NCI-H1436 treated with DMSO at 0.1 percent for 48 hours (cell line): ENCODE measurements around the gene TNFSF4.
"Not testable (repeated sequence)": the region's sequence is repeated elsewhere in the genome, so short reads cannot be mapped to it uniquely, and the experiment has no call there.

Experiments
- DNase-seq: peaks from one replicate; lab custom pipeline; 2025; lab: John Stamatoyannopoulos, UW

The TNFSF4 gene, protein sequence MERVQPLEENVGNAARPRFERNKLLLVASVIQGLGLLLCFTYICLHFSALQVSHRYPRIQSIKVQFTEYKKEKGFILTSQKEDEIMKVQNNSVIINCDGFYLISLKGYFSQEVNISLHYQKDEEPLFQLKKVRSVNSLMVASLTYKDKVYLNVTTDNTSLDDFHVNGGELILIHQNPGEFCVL

DNA sequence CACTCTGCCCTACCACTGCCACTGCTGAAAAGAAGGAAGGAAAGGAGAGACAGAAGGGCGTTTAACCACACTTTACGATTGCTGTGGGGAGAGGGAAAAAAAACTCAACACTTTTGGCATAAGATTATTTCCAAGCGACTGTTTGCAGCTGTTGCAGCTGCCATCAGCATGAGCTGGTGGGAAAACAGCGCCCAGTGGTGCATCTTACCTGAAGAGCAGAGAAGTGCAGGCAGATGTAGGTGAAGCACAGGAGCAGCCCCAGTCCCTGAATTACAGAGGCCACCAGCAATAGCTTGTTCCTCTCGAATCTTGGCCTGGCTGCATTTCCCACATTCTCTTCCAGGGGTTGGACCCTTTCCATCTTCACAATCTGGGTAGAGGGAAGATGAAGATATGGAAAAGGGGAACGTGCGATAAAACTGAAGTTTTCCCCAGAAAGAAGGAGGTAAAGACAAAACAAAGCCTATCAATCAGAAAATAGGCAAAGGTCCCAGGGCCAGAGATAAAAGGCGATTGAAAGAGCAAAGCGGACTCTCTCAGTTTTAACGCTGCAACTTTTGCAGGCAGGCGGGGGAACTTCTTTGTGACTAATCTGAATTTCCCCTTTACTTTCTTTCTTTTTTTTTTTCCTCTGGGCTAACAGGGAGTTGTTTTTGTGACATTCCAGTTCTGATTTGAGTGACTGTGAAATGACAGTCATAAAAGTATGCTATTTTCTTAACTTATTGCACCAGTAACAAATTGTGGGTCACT lies at the start of gene TNFSF4:
Gene TNFSF4 (minus strand): TSS at position 516 of the 753 bp plus-strand sequence. CDS start 155 bp downstream, at position 361.
- DNase-seq: no peak

- DNase-seq: no peak
Observed at GRCh38 chr1:173255214-173255813, 48.2 kb upstream of the TNFSF4 start.

DNA sequence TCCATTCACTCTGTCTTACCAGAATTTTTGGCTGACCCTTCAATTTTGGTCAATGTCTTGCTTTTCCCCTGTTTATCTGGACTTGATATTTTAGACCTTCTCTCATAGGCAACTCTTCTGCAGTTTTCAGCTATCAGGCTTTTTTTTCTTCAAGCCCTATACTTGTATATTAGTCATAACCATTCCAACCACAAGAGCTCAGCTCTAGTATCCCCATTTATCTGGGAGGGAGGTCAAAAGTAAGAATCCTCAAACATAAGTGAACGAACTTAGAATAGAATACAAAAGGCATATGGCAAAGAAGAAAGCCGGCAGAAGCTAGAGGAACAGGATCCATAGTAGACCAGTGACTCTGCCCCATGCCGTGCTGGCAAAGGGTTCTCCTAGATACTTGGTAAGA lies 45.9 kb upstream of the TNFSF4 start:
- no peak for DNase-seq

GRCh38 chr1:173249349-173249748 lies 42.2 kb upstream of the TNFSF4 start:
- DNase-seq: no peak

GRCh38 chr1:173248247-173248940 lies 41.3 kb upstream of the TNFSF4 start:
- no peak for DNase-seq

- DNase-seq: no peak
Observed at GRCh38 chr1:173245892-173246291, 38.8 kb upstream of the TNFSF4 start.

DNA sequence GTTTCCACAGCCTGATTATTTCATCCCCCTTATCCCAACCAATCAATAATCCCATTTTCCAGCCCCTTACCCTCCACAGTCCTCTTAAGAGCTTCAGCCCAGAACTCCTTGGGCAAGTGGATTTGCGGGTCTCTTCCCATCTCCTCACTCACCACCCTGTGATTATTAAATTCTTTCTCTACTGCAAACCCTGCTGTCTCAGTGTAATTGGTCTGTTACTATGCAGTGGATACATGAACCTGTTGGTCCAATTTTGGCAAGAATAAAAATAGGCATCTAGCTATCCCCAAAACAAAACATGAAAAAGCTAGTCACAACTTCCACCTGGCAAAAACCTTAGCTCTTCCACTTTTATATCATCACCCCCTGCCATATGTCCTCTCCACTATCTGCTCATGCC lies 36.2 kb upstream of the TNFSF4 start:
- DNase-seq: no peak

- no peak for DNase-seq
Observed at GRCh38 chr1:173241528-173242347, 34.6 kb upstream of the TNFSF4 start.

DNA sequence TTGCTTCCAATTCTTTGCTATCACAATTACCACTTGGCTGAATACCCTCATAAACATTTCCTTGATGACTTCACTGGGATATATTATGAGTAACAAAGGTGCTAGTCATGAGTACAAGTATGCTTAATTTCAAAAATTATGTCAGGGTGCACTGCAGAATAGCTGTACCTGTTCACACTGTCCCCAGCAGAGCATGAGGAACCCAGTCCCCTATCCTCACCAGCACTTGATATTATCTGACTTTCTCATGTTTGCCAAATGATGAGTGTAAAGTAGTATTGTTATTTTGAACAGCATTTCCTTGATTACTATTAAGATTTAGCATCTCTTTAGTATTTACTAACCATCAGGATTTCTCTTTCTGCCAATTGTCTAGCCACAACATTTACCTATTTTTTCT lies 33.5 kb upstream of the TNFSF4 start:
- no peak for DNase-seq

DNA sequence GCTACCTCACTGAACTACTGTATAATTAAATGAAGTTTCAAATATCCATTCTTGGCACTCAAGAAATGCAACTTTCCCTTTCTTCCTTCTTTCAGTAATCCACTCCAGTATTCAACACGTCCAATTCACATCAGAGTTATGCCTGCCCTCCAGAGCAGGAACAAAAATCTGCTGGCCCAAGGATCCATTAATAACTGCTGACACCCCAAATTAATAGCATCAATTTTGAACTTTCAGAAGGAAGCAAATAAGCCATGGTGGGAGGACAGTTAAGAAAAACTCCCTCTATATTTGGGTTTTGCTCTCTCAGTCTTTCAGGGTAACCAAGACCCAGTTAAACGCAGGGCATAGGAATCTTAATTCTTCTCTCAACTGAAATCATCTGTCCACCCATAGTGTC lies 31.9 kb upstream of the TNFSF4 start:
- DNase-seq: no peak

DNA sequence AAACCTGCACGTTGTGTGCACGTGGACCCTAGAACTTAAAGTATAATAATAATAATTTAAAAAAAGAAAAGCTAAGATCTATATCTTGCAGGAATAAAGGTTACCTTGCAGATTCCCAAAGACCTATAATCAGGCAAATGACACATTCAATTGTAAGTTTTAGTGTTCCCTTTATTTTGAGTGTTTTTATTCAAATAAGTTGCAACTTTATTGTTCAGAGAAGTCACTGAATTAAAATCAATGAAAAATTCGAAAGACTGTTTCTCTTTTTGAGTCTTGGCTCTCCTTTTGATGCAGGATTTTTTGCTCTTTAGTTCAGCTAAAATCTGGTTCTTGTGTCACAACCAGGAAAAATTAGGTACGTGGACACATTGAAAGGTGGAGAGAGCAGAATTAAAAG lies 27.8 kb upstream of the TNFSF4 start:
- DNase-seq: no peak

DNA sequence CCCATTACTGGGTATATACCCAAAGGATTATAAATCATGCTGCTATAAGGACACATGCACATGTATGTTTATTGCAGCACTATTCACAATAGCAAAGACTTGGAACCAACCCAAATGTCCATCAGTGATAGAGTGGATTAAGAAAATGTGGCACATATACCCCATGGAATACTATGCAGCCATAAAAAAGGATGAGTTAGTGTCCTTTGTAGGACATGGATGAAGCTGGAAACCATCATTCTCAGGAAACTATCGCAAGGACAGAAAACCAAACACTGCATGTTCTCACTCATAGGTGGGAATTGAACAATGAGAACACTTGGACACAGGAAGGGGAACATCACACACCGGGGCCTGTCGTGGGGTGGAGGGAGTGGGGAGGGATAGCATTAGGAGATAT lies 27.3 kb upstream of the TNFSF4 start:
- not testable (repeated sequence) for DNase-seq

DNA sequence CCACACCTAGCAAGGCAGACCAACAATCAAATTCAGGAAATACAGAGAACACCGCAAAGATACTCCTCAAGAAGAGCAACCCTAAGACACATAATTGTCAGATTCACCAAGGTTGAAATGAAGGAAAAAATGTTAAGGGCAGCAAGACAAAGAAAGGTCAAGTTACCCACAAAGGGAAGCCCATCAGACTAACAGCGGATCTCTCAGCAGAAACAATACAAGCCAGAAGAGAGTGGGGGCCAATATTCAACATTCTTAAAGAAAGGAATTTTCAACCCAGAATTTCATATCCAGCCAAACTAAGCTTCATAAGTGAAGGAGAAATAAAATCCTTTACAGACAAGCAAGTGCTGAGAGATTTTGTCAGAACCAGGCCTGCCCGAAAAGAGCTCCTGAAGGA lies 21.9 kb upstream of the TNFSF4 start:
- DNase-seq: not testable (repeated sequence)

DNA sequence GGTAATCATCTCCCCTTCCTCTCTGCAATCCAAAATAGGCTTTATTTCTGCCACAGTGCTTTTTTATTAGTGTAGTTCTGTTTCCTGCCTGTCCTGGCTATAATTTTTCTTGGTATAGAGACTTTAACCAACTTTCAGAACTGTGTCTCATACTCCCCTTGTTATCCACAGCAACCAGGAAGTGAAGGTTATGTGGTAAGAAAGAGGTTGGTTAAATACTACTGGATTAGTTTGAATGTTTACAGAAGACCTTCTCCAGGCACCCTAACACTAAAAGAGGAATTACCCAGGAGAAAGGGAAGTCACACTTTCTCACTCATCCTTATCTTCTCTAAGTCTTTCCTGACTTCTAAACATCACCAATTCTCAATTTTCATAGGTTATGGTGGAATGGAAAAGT lies 17.8 kb upstream of the TNFSF4 start:
- DNase-seq: no peak

DNA sequence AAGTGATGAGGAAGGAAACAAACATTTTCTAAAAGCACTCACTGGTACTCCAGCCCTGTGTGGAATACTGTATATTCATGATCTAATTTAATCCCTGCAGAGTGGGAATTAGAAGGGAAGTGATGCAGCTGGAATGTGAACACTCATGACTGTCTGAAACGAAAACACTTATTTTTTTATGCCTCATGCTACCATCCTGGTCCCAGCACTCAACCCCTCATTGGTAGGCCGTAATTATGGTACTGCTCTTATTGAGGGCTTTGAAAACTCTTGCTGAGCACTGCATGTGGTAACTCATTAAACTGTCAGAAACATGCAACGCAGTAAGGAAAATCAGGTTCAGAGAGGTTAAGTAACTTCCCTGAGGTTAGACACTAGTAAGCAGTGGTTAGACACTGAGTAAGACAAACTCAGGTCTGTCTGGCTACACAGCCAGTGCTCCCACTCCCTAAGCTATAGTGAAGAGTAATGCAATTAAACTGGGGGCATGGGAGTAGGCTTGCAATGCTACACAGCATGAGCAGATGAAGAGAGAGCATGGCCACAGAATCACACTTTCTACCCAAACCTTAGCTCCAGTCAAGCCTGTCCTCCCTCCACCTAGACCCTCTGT lies 17.3 kb upstream of the TNFSF4 start:
- no peak for DNase-seq

GRCh38 chr1:173223031-173223380 lies 15.9 kb upstream of the TNFSF4 start:
- no peak for DNase-seq

DNA sequence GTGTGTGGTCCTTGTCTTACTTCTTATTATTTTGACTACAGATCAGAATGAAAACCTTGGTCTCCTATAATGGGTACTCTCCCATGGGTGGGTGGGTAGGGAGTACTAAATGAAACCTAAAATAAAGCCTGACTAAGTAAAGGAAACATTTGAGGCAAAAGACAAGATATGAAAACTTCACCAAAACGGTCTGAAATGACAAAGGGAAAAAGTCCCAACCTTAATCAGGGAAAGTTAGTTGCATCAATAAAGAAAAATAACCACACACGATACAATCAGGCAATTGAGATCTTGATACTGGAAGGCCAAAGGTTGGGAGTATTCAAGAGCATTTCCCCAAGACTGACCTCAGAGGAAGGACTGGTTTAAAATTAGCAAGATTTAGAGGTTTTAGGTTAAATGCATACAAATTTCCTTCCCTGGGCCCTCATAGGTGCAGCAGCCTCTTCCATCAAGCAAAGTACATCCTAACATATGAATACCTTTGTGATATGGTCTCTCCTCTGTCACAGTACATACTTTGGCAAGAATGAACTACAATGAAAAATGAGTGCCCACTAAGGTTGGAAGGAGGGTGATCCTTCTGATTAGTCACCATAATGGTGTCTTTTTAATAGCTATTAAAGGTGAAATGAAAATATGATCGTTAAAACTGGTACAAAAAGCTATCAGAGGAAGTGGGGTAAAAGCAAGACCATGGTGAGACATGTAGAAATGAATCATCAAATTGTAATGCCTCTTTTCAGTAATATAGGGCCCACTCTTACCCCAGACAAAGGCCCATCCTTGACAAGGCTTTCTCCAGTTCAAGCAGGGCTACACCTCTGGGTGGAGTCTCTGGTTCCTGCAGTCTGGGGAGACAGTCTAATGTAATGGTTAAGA lies 15.3 kb upstream of the TNFSF4 start:
- DNase-seq: no peak

DNA sequence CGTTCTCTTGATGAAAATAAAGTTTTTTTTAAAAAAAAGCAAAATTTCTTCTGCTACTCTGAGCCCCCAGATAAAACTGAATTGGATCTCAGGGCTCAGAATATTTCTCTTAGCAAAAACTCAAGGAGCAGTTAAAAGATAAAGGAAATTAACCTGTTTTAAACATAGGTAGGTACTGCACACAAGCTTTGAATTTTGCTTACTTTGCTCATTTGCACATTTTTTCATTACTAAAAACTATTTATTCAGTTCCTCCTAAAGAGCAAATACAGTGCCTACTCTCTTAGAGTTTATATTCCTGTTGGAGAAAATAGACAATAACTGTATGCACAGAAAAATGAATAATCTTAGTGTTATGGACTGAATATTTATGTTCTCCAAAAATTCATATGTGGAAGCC lies 13.0 kb upstream of the TNFSF4 start:
- no peak for DNase-seq

DNA sequence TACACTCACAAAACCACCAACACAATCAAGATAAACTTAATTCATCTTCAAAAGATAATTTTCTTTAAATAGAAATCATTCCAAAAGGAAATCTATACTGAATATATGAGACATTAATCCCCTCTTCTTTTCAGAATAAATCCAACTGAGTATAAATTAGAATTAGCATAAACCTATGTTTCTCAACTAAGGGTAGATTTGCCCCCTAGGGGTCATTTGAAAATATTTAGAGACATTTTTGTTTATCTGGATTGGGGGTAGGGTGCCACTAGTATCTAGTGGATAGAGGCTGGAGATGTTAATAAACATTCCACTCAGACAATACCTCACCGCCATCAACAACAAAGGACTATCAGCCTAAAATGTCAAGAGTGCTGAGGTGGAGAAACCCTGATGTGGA lies 6.5 kb upstream of the TNFSF4 start:
- no peak for DNase-seq

DNA sequence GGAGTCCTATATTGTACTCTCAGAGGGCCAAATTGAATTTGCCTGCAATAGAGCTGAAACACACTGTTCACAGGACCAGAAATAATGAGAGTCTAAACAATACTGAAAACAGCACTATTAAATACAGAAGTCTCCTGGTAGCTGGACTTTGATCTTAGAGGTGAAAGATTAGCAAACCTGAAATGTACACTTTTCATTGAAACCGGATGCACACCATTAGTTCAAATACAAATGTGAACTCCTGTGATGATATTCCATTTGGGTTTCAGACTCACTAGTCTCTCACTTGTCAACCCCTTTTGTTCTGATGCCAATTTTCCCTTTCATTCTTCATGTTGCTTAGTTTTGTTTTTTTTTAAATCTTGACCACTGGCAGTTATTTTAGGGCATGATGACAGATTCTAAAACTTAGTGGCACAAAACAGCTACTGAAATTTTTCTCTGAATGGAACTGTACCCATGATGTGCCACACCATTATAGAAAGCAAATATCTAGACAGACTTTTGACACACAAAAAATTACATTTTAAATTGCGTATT lies 5.9 kb upstream of the TNFSF4 start:
- no peak for DNase-seq
